NCI-H2171 treated with DMSO at 0.1 percent for 48 hours (cell line): ENCODE results near the gene VTI1A.

Source experiments
- DNase-seq: peaks from one replicate; lab custom pipeline; 2025; lab: John Stamatoyannopoulos, UW

VTI1A gene

DNA sequence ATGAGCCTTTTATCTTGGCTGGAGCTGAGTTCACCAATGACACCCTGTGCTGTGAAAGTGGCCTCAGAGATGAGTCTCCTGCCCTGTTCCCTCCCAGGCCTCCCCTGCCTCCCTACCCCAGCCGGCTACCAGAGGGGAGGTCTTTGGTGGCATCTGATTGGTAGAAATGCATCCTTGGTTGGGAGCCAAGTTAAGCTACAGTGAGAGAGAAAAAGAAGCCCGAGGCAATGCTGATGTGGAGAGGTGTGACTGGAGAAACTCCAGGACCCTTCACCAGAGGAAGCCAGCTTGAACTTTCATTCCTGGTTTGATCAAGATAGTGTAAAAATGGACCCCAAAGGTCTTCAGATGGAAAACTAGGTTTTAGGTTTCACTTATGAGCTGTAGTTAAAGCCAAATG, 311.9 kb downstream of the VTI1A start:
- DNase-seq = no peak

DNA sequence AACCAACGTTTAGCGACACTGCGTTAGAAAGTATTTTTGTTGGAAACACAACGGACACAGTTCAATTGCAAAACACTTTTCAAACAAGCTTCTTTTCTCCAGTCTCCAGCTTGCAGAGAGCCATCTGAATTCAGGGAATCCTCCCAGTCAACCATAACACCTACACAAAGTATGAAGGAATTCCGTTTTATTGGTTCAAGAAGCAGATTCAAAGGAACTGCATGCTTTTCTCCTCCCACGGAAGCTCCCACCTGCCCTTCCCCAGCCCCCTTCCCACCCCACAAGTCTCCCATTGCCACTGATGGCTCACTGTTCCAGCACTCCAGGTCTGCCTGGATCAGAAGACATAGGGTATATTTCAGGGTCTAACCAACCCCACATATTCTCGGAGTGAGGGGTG, 312.5 kb downstream of the VTI1A start:
- no peak for DNase-seq

DNA sequence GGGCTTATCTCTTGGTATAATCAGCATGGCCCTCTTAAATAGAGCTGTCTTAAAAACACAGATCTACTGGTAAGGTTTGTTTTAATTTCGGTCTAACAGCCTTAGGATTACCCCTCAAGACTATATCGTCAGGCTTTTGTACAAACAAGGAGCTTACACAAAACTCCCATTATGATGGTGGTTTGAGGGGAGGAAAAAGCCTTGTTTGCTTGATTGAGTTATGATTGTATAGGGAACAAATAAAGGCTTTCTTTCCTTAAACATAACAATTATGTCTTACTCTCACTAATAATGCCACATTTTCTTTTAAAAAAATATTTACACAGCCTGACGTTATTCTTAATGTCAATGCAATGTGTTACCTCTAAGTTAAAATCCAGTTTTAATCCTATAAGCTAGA, 314.2 kb downstream of the VTI1A start:
- DNase-seq = no peak

DNA sequence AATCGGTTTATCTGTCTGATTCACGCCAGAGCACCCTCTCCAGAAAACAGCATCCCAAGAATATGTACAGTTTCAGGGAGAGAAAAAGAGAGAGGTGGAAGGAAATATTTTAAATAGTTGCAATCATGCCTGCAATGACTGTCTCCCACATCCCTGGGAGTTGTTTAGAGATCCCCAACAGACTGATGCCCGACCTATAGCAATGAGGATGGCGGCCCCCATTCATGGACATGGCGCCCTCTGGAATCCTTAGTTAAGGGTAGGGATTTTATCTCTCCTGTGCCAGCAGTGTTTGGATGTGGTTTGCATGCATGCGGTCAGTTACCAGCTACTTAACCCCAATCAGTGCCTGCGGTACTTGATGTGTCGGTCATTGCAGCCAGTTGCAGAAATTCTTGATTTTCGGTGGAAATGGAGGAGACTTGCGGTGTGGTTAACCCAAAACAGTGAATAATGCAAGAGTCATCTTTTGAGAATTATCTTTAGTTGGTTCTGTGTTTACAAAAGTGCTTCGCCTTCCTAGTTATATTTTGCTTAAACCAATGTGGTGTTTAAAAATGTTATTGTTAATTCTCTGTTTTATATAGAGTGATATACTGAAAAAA, 317.0 kb downstream of the VTI1A start:
- no peak for DNase-seq

DNA sequence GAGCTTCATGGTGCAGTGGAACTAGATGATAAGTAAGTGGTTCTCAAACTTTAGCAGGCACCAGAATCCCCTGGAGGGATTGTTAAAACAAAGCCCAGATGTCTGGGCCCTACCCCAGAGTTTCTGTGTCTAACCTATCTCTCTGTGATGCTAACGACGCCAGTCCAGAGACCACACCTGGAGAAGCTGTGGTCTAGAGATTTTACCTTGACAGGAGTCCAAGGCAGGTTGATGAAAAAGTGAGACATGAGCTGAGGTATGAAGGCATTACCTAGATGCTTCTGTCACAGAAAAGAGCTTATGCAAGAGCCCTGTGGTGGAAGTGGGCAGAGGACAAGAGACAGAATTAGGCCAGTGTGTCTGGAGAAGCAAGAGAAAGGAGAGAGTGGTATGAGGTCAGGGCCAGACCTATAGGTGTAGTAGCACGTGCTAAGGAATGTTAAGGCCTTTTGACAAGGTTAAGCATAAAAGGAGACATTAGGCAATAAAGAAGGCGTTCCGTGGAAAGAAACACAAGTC, 318.8 kb downstream of the VTI1A start:
- DNase-seq = no peak

DNA sequence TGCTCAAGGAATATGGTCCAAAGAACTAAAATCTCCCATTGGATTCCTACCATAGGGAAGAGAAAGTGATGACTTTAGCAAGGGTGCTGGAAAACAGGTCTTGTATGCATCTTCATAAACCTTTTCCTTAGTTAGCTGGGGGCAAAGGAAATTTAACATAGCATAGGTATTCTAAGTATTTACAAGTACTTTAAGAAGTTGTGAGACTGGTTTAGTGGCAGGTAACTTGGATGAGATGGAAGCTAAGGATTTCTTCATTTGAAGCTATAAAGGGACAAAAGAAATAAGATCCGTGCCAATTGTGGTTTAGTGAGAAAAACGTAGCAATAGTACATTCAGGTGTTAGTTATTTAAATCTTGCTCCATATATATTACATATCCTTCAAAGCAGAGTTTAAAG, 319.6 kb downstream of the VTI1A start:
- DNase-seq = no peak

DNA sequence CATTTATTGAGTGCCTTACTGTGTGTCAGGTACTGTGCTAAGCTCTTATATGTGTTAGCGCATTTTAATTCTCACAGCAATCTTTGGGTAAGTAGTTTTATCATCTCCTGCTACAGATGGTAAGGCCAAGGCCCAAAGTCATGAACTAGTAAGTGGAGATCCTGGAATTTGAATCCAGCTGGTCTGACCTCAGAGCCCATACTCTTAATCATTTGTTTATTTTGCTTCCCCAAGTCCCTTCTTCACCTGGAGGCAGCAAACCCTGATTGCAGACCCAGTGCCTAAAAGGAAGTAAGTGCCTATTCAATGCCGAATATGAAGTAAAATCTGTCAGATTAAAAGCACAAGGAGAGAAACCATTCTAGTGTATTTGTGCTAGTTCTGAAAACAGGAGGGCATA, 320.1 kb downstream of the VTI1A start:
- DNase-seq = no peak

DNA sequence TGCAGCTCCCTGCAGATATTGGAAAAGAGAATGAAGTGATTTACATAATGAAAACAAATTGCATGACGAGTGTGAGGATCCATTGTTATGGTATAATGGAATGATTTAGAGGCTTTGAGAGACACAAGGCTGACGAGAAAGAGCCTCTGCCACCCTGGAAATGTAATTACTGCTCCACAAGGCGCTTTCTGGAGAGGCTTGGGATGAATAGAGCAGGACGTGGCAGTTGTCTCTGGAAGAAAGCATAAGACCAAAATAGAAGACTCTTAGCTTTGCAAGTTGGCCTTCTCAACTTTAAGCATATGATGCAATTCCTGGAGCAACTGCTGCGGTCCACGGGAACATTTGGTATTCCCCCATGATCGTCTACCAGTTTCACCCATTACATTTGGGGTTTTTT, 321.1 kb downstream of the VTI1A start:
- DNase-seq = no peak

DNA sequence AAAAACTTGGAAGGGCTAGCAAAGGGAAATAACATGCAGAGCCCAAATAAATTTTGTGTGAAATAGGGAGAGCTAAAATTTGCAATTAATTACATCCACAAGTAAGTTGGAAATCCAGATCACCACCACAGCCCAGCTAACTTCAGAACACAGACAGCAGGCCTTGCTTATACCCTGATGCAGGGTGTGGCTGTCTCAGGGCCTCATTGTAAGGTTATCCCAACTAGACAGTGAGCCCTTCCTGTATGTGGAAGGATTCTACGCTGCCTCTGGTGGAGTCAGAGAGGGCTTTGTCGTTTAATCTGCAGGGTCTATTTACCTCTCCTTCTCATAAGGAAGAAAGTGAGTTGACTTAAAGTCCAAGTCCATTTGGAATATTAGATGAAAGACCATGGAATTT, 322.1 kb downstream of the VTI1A start:
- DNase-seq = no peak

DNA sequence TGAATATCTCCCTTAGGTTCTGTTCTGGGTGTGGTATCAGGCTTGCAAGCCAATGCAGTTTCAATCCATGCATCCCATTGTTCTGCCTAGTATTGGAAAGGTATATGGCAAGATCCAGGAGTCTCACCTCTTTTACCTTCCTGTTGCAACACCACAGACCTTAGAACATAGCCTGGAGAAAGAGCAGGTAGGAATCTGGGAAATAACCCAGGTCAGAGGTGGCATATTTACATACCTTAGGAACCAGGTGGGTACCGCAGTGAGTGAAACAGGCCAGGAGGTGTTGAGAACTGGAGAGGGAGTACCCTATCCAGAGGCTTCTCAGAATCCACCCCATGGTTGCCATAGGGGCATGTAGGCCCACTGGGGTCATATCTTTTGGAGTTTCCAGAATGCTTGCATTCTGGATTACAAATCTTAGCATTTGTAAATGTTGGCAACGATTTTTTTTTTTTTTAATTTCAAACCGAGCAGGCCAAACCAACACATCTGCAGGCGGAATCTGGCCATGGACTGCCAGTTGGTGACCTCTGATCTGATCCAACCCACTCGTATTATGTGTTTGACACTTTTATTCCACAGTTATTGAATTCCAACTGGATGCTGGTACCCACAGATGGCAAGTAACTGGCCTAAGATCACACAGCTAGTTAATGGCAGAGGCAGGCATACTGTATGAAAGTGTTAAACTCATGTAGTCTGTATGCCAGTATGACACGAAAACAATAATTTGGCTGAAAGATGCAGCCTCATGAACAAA, 322.8 kb downstream of the VTI1A start:
- no peak for DNase-seq

DNA sequence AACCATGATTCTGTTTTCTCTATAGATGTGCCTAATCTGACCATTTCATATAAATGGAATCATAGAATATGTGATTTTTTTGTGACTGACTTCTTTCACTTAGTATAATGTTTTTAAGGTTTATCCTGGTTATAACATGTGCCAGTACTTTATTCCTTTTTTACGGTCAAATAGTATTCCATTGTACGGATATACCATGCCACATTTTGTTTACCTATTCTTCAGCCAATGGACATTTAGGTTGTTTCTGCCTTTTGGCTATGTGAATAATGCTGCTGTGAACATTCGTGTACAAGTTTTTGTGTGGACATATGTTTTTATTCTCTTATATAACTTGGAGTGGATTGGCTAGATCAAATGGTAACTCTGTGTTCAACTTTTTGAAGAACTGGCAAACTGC, 324.7 kb downstream of the VTI1A start:
- DNase-seq = no peak

DNA sequence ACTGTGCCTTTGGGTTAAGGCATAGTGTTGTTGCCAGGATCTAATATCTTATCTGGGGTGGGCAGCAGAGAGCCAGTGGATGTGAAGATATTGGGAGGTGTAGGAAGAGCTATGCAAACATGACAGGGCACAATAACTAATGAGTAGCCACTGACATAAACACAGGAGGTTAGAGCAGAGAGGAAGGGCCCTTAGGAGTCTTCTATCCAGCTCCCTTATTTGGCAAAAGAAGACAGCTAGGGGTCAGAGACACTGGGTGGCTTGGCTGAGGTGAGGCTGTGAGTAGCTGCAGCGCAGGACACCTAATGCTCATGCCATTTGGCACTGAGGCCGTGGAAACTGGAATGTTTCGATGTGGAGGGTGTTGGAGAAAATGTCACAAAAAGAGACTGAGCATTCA, 326.8 kb downstream of the VTI1A start:
- DNase-seq = no peak

DNA sequence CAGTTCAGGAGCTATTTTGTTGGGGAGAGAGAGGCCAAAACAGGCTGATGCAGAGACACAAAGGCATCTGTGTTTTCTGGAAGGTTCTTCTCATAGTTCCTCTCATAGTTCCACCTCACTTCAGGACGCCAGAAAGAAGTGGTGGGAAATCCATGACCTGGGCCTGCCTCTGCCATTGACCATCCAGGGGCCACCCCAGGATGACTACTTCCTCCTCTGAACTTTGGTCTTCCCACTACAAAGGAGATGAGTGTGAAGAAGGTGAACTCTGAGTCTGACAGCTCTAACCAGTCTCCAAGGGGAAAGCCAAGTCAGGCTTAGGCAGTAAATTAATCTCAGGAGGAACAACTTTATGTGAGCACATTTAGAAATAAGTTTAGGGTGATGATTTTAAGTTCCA, 327.2 kb downstream of the VTI1A start:
- no peak for DNase-seq

DNA sequence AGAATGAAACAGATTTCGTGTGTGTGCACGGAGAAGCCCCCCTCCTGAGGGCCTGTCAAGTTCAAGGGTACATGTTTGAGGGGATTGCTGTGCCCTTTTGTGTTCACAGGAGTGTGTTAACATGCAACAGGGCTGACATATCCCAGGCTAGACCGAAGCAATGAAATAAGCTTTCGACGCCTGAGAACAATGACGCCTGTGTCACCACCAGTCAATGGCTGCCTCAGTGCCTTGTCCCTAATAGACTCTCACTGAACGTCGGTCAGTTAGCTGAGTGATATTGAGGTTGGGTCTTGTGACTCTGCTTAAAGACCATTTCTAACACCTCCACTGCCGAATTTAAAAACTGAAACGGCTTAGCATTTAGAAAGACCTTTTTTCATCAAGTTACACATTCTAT, 327.8 kb downstream of the VTI1A start:
- no peak for DNase-seq

DNA sequence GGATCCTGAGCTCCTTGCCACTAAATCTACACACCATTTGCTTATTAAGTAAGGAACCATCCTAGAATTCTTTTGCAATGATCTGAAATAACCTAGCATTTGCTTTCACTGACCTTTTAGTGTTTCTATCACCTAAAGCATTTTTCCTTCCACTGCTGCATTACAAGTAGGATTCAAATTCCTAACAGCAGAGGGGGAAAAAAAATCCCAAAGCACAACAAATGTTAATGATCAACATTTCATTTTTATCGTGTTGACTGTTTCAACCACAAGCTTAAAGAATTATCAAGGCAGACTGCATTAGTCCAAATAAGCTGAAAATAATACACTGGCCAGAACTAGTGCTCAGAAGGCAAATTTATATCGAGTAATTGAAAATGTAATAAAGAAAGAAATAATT, 328.4 kb downstream of the VTI1A start:
- DNase-seq = no peak

DNA sequence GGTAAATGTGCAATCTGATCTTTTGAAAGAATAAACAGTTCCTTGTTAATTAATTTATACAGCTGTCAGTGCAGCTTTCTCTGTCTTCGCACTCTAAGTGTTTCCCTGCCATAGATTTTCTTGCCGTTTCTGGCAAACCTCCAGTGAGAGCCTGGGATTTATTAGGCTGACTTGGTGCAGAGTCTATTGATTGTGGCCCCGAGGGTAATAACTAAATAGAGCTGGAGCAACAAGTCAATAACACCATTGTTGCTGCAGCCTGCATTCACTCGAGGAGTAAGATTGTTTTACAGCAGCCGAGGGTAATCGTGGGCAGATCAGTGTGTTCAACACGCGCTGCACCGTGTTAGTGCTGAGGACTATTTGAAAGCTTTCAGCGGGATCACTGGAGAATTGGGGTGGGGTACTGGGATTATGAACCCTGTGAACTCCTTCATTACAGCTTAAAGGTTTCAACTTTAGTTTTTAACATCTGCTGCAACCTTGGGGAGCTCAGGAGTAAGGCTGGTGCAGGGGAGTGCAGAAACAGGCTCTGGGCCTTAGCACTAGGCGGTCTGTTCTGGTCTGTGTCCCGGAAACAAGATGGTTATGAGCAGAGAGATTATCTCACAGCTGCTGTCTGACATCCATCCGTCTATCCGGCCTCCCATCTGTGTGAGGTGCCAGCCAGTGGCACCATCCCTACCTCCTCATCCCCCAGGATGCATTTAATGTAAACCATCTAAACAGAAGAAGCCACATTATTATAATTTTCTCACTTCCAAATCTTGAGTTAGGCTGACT, 329.1 kb downstream of the VTI1A start:
- DNase-seq = peak; percentile 55

DNA sequence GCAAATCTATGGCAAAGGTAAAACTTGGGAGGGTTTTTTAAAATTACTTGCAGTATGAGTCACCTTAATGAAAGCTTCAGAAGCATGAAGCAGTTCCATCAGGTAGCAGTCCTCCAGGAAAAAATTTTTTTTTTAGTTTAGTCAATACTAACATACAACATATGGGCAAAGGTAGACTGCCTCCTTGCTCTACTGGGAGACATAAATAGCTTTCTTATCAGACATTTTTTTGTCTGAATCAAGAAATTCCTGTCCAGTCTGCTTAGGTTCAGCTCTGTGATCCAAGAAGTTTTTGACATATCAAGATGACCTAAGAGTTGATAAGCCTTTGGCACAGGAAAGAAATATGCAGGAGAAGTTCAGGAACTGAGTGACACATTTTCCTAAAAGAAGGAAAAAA, 331.6 kb downstream of the VTI1A start:
- no peak for DNase-seq

DNA sequence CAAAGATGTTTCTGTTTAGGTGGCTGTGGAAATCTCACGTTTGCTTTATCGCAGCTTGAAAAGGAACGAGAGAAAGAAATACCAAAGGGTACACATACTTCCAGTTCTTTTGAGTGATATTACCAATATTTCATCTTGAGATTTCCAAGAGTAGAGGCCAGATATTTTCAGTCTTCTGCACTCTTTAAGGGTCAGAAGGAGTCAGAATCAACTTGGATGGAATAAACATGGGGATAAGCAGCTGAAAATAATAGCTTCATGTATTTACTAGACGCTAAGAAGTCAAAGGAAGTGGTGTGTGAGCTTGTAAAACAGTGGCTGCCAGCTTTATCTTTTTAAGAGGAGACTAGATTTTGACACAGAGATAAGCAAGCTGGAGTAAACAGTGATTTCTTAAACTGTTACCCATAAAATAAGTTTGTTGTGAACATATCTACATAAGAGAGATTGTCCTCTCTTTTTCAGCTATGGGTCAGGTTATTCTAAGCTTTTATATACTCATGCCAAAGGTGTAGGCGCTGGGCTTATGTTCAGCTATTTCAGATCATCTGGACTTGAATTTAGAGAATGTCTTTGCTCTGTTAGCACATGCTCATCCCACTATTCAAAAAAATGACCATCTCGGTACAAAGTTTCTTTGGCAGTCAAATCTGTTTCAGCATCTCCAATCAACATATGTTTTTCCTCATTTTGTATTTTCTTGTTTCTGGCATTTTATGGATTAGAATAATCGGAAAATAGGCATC, 332.2 kb downstream of the VTI1A start:
- no peak for DNase-seq

DNA sequence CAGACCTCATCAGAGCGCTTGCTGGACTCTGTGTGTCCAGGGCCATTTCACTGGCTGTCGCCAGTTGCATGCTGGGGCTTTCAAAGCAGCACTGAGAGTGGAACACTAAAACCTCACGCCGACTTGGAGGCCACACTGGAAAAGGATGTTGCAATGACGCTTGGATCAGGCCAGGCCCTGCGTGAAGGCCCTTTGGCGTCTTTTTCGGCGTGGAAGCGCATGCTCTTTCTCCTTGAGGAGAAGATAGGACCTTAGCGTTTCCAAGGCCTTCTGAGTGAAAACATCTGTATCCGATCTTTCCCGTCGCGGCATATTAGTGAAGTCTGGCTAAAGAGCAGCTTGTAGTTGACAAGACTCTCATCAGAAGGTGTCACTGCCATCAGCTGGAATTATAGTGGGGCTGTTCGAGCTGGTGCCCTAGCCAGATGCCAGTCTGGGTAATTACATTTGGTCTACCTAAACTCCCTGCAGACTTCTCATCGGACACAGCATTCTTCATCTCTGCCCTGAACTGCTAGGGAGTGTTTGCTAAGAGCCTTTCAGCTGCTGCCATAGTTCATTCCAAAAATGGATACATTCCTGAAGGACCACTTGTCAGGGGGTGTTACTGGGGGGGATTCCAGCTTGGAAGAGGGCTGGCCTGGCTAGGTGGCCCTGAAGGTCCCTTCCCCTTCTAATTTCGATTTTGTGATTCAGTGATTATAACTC, 335.3 kb downstream of the VTI1A start:
- DNase-seq = no peak

DNA sequence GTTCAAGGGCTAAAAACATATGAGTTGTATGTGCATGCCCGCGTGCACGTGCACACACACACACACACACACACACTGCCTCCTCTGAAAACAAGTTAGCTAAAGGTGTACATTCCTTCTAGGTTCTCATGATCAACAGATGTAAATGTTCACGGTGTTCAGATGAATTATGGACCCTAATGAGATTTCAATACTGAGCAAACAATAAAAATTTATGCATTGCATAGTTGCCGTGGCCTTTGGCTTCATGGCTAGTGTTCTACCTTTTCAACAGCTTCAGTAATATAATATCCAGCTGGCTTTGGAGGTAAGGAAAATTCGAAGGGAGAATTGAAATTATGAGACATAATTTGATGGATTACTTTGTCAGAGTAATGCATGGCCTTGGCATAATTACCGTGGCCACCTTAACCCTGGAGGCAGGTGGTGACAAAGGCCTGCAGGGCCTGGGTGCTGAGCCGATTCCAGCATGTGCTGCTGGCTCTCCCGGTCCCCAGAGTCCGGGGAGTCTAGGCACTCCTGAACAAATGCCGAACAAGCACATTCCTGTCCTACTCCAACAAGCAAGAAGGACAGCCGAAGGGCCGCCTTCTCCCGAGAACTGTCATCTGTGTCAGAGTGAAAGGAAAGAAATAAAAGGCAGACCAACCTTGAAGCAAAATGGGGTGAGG, 336.5 kb downstream of the VTI1A start:
- DNase-seq = peak; percentile 33

DNA sequence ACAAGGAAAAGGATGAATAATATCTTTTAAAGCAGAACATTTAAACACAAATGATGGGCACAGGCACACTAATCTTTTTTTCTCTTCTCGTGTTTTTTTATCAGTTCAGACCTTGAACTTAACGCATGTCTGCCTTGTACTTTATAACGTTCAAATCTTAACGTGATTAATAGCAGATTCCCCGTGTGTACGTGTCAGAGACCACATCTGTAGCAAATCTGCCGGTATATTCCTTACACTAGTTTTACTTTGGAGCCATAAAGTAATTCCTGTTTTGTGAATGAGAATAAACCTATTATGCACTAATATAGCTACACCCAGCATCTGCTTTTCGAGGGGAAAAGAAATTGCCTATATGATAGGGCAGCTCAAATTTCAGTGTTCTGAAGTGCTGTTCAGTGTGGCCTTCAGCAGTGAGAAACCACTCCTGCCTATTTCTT, 337.0 kb downstream of the VTI1A start:
- DNase-seq = peak; percentile 68
